GM18873 (cell line): ENCODE data around the gene FER1L5.
"Not testable (repeated sequence)": the region's sequence is repeated elsewhere in the genome, so short reads cannot be mapped to it uniquely, and the experiment has no call there.

Experiments
- ATAC-seq: cut with Tn5 transposase; IDR thresholded peaks from one replicate; pipeline ENCODE4 v1.9.1; 2021; ENCODE audit warnings: mild to moderate bottlenecking, moderate library complexity, moderate number of reproducible peaks; ENCODE audit not compliant: unreplicated experiment, low FRiP score

FER1L5 gene

DNA sequence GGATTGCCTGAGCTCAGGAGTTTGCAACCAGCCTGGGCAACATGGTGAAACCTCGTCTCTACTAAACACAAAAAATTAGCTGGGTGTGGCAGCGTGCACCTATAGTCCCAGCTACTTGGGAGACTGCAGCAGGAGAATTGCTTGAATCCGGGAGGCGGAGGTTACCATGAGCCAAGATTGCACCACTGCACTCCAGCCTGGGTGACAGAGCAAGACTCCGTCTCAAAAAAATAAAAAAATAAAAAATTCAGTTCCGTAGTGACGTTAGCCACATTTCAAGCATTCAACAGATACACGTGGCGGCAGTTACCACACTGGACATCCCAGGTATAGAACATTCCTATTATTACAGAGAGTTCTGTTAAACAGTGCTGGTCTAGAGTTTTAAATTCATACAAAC, 8.9 kb upstream of the FER1L5 start:
- ATAC-seq, result no peak

DNA sequence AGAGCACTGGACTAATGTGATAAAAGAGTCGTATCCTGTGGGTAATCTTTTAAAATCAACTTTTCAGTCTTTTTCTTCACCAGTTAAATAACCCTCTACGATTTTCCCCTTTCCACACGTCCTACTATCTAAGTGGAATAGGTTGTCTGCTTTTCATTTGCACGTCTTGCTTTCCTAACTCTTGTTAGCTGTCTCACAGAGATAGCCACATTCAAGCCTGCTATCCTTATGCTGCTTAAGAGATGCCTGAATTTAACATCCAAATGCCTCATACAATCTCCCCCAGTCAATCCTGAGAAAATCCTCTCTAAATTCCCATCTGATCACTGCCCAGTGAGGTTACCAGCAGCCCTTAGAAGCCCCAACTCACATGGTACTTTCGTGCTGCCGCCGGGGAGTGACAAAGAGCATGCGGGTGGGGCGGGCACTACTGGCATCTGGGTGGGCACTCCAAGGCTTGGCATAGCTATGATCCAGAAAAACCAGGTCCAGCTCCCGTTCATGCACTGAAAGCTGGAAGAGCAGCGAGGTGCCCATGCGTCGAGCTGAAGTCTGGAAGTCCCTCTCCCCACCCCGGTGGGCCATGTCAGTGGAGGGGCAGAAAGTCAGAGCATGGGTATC, 5.9 kb upstream of the FER1L5 start:
- ATAC-seq, result no peak

DNA sequence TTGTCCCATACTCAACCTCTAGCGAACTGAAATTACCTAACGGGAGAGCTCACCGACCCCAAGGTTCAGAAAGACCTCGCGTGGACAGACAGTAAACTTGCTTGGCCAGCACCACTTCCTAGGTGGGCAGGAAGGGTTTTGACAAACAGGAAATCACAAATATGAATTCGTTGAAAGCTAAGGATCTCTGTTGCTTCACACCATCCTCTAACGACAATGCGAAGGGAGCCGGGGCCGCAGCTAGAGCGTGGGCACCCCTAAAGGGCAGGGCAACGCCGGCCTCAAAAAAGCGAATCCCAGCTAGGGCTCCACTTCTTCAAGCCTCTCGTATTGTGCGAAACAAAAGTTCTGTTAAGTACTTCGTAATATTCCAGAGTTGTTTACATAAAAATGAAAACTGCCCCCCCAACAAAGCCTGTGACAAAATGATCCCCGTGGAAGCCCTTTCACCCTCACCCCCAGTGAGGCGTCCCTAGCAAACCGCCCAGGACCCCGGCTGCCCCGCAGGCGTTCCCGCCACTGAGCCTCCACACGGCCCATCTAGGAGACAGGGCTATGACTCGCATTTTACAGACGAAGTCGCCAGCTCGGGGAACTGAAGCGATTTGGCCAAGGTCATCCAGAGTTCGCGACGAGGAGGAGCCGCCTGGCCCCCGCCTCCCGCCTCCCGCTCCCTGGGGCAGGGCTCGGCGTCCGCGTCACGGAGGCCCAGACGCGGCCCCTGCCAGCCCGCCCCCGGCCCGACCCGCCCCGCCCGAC, 5.0 kb upstream of the FER1L5 start:
- ATAC-seq, result peak; percentile 42

DNA sequence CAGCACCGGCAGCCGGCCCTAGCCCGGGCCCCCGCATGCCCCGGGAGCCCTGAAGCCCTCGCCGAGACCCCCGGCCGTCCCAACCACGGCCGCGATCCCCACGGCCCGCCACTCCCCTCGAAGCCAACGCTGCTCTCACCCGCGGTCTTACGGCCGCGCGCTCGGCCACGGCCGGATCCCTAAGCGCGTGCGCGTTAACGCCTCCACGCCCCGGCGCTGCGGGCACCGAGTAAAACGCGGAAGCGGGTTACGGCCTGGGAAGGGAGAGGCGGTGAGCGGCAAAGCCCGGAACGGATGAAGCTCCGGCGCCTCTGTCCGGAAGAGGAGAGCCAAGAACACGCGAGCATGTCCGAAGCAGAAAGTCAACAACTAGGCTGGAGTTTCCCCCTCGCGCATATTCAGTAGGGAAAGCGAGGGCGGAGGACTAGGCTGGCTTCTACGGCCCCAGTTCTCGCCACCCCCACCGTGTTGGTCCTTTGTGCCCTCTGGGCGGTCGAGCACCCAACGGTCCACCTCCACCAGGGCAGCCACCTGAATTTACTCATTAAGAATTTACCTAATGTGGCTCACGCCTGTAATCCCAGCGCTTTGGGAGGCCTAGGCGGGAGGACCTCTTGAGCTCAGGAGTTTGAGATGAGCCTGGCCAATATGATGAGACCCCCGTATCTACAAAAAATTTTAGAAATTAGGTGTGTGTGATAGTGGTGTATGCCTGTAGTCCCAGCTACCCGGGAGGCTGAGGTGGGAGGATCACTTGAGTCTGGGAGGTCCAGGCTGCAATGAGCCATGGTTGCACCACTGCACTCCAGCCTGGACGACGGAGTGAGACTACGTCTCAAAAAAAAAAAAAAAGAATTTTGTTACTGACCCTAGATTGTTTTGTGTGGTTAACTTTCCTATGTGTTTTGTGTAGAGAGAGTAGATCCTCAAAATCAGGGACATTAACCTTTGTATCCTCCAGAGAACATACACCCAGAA, 4.1 kb upstream of the FER1L5 start, which contains the start of gene KANSL3:
Gene KANSL3, minus strand, starts transcription at position 169 of the 978 bp plus-strand sequence. CDS start 1,177 bp downstream, outside the sequence.
- ATAC-seq, result peak; percentile 69

DNA sequence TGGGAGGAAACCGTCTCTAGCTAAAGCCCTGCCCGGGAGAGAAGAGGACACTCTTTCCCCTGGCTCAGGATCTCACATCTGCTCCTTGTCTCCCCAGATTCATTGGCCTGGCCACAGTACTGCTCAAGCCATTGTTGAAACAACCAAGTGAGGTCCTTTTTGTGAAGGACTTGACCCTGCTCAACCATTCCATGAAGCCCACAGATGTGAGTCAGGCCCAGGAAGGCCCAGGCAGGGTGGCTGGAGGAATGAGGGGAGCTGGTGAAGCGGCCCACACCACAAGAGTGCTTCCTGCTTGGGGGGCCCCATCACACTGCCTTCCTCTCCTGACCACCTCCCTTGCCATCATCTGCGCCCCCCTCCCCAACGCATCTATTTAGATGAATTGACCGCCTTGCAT, 5.1 kb downstream of the FER1L5 start:
- ATAC-seq, result no peak

DNA sequence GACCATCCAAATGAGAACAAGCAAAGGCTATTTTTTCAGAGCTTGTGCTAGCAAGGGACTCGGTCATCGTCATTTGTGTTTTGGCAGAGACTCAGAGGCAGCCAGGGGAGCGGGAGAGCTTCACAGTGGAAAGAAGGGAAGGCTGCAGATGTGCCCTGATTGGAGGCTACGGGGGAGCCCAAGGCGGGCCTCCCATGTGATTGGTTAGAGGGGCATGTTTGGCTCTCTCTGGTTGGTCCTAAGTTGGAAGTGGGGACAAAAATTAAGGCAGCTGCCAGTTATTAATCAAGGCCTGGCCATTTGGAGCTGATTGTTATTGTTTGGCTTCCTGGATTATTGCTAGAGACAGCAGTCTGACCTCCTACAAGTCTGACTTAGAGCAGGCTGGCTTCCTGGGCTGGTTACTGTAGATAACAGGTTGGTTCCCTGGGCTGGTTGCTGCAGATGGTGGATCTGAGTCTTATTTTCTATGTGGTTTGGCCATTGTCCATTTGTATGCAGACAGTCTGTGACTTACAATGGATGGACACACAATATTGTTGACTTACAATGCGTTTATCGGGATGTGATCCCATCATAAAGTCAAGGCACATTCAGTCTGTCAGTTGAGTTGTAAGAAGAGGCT, 5.9 kb downstream of the FER1L5 start:
- ATAC-seq, result no peak

DNA sequence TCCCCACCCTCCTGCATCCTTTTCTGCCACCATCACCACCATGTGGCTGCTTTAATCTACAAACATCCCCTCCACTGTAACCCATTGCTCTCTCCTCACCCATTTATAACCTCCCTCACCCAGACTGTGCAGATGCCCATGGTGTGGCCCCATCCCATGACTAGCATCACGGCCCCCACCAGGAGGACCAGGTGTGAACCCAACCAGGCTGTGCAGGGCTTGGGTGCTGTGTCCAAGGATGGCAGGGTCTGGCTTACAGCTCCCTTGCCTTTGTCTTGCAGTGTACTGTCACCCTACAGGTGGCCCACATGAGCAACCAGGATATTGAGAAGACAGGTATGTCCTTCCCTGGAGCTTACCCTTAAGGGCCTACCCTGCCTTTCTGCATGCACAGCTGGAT, 6.8 kb downstream of the FER1L5 start:
- no peak for ATAC-seq

DNA sequence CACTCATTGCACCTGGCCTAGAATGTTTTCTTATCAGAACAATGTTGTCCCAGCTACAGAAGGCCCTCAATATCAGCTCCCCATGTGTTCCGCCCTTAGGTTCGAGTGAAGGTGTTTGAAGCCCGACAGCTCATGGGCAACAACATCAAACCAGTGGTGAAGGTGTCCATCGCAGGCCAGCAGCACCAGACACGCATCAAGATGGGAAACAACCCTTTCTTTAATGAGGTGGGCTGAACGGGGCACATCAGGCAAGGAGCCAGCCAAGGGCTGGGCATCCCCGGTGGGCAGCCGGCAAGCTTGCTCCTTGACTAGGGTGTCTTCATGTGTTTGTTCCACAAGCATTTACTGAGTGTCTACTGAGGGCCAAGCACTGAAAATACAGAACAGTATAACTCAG, 9.2 kb downstream of the FER1L5 start:
- no peak for ATAC-seq

DNA sequence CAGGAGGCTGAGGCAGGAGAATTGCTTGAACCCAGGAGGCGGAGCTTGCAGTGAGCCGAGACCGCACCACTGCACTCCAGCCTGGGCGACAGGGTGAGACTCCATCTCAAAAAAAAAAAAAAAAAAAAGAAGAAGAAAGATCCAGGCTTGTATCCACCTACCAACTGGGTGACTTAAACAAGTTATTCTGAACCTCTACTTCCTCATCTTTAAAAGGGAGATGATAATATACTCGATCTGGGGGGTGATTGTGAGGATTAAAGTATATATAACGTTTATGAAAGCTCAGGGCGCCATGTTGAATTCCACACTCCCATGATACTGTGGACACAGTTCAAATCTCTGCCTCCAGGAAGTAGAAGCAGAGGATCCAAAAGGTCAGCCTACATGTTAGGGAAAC, 12.2 kb downstream of the FER1L5 start:
- not testable (repeated sequence) for ATAC-seq

DNA sequence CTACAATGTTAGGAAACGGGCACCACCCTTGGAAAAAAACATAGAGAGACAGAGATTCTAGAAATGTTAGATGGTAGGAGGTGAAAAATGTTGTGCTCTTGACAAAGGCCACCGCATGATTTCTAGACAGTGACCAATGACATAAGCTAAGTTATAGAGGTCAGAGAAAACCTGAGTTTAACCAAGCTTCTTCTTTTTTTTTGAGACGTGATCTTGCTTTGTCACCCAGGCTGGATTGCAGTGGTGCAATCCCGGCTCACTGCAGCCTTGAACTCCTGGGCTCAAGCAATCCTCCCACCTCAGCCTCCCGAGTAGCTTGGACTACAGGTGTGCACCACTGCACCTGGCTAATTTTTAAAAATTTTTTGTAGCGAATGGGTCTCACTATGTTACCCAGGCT, 13.0 kb downstream of the FER1L5 start:
- ATAC-seq, result no peak

DNA sequence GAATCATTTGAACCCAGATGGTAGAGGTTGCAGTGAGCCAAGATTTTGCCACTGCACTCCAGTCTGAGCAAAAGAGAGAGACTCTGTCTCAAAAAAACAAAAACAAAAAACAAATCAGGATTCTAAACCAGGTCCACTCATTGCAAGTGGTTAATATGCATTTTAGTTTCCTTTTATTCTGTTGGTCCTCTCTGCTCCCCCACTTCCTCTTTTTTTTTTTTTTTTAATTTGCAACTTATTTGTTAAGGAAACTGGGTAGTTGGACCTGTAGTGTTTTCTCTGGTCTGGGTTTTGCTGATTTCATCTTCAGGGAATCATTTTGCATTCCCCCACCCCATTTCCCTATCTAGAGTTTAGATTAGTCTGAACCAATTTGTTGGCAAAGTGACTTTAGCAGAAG, 14.0 kb downstream of the FER1L5 start:
- ATAC-seq, result no peak

DNA sequence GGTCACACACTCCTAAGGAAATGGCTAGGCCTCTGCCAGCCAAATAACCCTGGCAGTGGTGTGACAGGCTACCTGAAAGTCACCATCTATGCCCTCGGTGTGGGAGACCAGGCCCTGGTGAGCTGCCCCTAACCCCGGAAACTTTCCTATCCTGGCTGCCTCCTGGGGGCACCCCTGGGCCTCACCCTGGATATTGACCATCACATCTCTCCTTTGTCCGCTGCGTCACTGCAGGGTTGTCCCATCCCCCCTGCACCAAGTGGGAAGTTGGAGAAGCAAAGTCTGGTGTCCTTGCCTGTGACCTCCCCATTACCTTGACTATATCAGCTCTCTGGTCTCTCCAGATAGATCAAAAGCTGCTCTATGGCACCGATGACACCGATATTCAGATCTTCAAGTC, 18.8 kb downstream of the FER1L5 start:
- ATAC-seq, result no peak

DNA sequence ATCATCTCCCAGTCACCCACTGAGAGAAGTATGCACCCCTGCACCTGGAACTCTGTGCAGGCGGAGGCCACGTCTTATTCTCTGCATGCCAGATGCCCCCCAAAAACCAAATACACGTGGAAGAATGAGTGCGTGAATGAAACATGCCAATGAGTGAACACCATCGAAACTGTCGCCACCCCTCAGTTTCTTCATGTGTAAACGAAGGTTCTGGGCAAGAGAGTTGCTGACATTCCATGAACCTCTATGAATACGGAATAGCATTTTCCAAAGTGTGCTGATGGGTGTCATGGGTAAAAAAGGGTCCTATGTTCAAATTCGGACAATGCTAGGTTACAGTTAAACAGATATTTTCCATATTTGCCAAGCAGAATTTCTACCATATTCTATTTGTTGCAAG, 19.8 kb downstream of the FER1L5 start:
- no peak for ATAC-seq

DNA sequence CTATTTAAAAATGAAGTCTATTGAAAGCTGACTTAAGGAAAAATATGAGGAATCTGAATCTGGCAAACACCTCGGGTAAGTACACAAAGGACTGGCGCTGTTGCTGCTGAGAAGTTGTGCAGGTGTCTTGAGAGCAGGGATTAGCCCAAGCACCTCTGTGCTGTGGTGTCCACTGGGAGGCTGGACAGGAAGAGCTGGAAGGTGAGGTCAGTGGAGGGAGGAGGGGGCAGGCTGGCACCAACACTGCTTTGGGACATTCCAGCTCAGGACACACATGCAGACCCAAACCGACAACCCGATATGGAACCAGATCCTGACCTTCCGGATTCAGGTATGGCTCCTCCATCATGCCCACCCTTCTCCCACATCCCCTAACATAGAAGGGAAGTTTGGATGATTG, 20.6 kb downstream of the FER1L5 start:
- ATAC-seq, result no peak

DNA sequence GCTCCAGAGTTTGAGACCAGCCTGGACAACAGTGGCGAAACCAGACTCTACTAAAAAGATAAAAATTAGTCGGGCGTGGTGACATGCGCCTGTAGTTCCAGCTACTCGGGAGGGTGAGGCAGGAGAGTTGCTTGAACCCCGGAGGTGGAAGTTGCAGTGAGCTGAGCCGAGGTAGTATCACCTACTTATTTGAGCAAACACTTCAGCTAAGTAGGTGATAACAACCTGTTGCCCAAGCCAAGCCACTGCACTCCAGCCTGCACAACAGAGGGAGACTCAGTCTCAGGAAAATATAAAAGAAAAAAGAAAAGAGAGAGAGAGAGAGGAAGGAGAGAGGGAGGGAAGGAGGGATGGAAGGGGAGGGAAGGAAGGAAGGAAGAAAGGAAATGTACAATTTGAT, 21.3 kb downstream of the FER1L5 start:
- ATAC-seq, result no peak

DNA sequence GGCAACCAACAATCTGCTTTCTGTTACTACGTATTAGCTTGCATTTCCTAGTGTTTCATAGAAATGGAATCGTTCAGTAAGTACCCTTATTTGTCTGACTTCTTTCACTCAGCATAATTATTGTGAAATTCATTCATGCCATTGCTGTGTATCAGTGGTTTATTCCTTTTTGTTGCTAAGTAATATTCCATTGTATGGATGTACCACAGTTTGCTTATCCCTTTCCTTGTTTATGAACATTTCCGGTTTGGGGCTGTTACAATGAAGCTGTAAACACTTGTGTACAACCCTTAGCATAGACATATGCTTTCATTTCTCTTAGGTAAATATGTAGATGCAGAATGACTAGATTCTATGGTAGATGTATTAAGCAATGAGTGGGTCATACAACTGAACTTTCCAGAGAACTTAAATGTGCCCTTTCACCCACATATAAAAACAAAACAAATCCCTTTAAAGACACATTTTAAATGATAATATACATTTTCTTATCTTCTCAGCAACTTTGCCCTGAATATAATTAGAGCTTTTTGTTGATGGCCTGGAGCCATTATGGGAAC, 21.9 kb downstream of the FER1L5 start:
- ATAC-seq, result no peak

DNA sequence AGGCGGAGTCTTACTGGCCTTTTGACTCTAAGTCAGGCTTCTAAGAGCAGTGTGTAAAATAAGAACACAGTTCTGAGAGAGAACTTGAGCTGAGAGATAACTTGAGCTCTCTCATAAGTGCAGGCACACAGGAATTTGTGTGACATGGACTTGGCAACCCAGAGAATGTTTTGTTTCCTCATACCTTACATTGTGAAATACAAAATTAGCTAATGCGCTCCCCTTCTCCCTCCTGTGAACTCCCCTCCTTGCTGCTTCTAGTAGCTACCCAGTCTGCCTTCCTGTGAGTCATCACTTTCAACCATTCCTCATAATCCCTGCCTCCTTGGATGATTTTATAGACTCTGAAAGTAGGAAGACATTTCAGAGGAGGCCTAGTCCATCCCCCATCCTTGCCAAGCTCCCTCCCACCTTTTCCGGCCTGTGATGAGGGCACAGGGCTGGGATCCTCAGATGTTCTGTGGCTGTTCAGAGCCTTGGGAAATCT, 22.6 kb downstream of the FER1L5 start:
- no peak for ATAC-seq

DNA sequence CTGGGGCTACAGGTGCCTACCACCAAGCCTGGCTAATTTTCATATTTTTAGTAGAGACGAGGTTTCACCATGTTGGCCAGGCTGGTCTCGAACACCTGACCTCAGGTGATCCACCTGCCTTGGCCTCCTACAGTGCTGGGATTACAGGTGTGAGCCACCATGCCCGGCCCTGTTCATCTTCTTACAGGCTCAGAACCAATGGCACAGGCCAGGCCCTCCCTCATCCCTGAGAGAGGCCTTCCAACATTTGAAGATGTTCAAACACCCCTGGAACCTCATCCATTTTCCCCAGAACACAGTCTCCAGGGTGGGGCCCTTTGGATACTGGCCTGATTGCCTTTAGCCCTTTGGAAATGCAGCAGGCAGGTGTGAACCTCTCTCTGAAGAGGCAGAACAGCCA, 23.2 kb downstream of the FER1L5 start:
- not testable (repeated sequence) for ATAC-seq

DNA sequence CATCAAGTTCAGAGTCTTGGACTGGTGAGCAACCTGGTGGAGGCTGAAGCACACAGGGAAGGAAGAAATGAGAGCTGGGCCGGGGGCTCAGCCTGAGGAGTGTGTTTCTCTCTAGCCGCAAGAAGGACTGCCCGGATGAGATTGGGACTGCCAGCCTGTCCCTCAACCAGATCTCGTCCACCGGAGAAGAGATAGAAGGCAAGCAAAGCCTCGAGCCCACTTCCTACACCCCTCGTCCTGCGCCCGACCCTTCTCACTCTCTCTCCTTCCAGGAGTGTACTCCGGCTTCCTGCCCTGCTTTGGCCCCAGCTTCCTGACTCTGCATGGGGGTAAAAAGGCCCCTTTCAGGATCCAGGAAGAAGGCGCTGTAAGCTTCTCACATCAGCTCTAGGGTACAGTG, 26.2 kb downstream of the FER1L5 start:
- no peak for ATAC-seq

DNA sequence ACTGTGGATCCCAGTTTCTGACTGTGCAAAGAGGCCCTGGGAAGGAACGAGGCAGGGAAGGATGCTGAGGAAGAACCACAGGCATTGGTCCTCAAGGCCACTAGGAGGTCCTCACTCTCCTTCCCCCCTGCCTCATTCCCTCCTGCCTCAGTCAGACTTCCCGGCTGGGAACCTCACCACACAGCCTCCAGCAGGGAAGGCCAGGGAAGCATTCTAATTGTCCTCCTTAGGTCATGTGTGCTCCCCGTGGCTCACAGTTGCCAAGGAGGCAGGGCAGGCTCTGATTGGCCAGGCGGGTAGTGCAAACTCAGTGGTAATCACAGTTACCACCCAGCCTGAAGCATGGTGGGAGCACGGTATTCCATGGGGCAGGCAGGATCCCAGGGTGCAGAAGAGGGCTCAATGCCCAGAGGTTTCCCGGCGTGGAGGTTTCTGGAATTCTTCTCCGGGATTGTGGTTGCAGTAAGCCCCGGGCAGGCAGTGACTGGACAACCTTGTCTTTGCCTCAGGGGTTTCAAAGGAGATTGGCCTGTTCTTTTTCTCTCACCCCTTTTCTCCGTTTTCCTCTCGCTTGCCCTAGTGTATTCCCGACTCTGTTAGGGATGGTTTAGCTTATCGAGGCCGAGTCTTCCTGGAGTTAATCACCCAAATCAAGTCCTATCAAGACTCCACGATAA, 27.1 kb downstream of the FER1L5 start:
- no peak for ATAC-seq
